Activated CD4-positive, CD25-positive, alpha-beta regulatory T cell treated with anti-CD3 and anti-CD28 coated beads, Interleukin-2, amount 50 U/mL, for 24 hours (primary cell): ENCODE results near the gene GGA3.
"Not testable (repeated sequence)": the region's sequence is repeated elsewhere in the genome, so short reads cannot be mapped to it uniquely, and the experiment has no call there.

Source experiments
- ATAC-seq, 2 donors: fragments of 150-1000 bp; cut with Tn5 transposase; one replicate each; pipeline ENCODE4 v1.10.0; 2021; ENCODE audit warnings: mild to moderate bottlenecking in 1 of 2, moderate library complexity in 1 of 2

The GGA3 gene

DNA sequence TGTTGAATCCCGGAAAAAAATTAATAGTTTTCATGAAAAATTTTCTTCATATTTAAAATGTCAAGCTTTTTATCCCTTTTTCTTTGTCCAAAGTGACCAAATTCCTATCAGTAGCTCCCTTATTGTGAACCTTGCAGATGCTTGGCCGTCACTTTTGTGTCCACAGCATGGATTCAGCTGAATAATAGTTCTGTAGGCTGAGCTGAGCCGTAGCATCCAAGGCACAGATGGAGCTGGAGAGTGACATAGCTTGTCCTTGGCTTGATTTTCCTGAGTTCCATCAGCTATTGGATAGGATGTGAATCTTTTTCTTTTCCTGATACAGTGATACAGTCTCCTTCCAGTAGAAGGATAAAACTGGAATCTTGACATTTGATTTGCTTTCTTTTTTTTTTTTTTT, 52.3 kb downstream of the GGA3 start:
- no peak for ATAC-seq

DNA sequence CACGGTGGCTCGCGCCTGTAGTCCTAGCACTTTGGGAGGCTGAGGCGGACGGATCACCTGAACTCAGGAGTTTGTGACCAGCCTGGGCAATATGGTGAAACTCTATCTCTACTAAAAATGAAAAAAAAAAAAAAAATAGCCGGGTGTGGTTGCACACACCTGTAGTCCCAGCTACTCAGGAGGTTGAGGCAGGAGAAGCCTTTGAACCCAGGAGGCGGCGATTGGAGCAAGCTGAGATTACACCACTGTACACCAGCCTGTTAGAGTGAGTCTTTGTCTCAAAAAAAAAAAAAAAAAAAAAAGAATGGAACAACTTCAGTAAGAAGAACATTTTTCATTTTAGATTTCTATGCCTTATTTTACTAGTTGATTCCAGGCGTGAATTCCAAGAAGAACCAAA, 53.2 kb downstream of the GGA3 start:
- ATAC-seq = no peak

DNA sequence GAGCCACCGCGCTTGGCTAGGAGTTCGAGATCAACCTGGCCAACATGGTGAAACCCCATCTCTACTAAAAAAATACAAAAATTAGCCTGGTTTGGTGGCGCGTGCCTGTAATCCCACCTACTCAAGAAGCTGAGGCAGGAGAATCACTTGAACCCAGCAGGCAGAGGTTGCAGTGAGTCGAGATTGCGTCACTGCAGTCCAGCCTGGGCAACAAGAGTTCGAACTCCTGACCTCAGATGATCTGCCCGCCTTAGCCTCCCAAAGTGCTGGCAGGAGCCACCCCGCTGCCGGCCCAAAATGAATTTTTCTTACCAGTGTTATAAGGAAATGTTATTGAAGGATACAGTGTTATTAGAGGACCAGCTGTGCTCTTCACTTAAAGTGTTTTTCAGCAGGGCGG, 53.6 kb downstream of the GGA3 start:
- ATAC-seq = no peak

DNA sequence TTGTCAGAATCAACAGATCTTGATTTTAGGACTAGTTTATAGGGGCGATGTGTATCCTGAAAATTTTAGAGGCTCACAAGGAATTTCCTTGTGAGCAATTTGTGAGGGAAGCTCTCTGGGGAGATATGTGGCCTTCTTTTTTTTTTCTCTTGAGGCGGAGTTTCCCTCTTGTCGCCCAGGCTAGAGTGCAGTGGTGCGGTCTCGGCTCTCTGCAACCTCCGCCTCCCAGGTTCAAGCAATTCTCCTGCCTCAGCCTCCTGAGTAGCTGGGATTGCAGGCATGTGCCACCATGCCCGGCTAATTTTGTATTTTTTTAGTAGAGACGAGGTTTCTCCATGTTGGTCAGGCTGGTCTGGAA, 54.4 kb downstream of the GGA3 start:
- not testable (repeated sequence) for ATAC-seq

DNA sequence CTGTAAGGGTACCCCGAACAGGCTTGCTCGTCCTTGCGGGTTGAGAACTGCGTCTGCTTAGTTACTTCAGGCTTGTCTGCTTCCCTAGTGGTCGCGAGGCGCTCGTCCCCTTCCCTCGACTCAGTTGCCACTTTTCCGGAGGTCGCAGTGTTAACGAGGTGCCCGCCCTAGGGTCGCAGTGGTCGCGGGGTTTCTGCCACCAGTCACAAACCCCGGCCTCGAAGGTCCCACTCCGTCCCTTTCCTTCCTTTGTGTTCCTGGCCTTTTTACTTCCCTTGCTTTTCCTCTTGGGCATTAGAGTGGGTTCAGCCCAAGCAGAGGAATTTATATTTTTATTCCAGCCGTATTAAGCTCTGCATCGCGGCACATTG, 55.6 kb downstream of the GGA3 start:
- peak; percentile 9 to 13 for ATAC-seq

DNA sequence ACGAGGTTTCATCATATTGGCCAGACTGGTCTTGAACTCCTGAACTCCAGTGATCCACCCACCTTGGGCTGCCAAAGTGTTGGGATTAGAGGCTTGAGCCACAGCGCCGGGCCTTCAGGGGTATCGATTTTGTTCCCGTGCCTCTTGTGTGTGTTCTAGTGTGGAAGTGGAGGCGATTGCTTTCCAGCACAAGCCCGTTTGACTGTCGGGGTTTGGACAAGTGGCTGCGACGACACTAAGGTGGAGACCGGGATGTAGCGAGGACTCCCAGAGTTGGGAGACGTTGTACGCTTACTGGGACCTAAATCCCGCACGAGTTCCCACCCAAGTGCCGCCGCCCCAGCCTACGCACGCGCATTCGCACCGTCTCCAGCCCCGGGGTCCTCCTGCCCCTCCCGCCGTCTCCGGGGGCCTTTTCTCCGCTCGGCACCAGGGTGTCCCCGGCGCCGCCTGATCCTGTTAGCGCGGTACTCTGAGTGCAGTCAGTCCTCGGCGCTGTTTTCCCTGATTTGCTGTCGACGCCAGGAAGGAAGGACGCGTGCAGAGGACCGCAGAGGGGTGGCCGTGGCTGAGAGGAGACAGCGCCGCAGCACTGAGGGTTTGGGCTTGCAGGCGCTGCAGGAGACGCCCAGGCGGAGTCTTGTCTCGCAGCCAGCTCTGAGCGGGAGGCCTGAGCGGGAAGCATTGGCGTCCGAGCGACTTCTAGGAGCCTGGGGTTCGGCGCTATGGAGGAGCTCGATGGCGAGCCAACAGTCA, 56.2 kb downstream of the GGA3 start, which contains the start of gene NUP85:
Gene NUP85, plus strand, starts transcription at position 643 of the 756 bp plus-strand sequence. Its CDS starts 83 bp downstream, at position 726.
- peak; percentile 87 to 90 for ATAC-seq

DNA sequence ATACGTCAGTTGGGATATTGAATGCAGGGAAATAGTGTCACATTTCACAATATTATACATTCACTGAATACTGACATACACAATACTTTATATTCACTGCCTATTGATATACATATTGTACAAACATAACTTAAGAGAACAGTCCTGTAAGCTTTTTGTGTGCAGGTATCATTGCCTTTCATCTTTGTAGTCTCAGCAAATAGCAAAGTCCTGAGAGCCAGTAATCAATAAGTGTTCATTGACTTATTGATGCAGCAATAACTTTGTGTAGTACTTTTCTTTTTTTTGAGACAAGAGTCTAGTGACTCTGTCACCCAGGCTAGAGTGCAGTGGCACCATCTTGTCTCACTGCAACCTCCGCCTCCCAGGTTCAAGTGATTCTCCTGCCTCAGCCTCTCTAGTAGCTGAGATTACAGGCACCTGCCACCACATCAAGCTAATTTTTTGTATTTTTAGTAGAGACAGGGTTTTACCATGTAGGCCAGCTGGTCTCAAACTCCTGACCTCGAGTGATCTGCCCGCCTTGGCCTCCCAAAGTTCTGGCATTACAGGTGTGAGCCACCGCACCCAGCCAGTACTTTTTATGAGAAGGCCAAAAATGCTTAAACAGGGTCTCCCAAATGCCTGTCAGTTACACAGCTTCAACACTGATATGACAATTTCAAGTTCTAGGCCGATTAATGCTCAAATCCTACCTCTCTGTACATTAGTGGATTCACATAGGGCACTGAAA, 61.4 kb downstream of the GGA3 start:
- no peak for ATAC-seq

DNA sequence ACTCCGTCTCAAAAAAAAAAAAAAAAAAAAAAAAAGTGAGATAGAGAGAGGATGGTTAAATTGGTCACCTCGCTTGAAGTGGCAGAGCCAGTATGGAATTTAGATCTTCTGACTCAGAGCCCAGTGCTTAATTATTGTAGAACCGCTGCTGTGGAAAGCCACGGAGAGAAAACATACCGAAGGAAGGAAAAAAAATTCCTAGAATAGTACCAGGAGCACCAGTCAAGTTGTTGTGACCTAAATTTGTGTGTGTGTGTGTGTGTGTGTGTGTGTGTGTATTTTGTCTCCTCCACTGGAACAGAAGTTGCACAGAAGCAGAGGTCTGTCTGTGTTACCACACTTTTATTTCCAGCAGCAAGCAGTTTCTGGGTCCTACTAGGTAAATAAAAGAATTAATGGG, 66.5 kb downstream of the GGA3 start:
- ATAC-seq = no peak

DNA sequence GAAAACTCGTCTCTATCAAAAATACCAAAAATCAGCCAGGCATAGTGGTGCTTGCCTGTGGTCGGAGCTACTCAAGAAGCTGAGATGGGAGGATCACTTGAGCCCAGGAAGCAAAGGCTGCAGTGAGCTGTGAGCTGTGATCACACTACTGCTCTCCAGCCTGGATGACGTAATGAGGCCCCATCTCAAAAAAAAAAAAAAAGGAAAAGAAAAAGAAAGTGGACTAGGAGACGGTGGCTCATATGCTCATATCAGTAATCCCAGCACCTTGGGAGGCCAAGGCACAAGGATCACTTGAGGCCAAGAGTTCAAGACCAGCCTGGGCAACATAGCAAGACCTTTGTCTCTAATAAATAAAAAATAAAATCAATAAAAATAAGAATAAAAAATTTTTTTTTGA, 69.8 kb downstream of the GGA3 start:
- no peak for ATAC-seq

DNA sequence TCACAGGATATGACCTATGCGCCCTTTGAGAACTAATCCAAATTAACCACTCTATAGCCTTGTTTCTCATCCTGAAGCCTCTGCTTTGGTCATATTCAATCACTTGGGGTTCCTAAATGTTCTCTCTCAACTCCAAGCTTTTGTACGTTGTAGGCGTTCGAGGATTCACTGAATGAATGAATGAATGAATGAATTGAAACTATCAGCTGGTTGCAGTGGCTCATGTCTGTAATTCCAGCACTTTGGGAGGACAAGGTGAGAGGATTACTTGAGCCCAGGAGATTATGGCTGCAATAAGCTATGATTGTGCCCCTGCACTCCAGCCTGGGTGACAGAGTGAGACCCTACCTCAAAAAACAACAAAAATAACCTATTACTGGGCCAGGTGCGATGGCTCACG, 72.8 kb downstream of the GGA3 start:
- no peak for ATAC-seq
